Activated CD8-positive, alpha-beta T cell treated with anti-CD3 and anti-CD28 coated beads, Interleukin-2, amount 10 ng/mL, durations not matched to agents 7 days and 5 days (primary cell): Measurements from ENCODE around the gene TIE1. TPM values are rescaled to one million over a fixed set of nuclear protein-coding genes. Genes with fewer than 3 reads are reported as not detected.

Source experiments
- ATAC-seq: fragments of 150-1000 bp; cut with Tn5 transposase; one replicate; pipeline ENCODE4 v1.10.0; 2021; ENCODE audit warnings: moderate library complexity
- CTCF ChIA-PET: fragments of 350-600 bp; sonication (Branson Sonifier 250); formaldehyde crosslinking; loops from one replicate; lab custom pipeline; 2021; ENCODE audit warnings: antibody characterized with exemption; lab: Charles Lee
- POLR2A ChIA-PET: fragments of 350-600 bp; sonication (Branson Sonifier 250); formaldehyde crosslinking; loops from one replicate; lab custom pipeline; 2021; ENCODE audit warnings: antibody characterized with exemption; lab: Charles Lee
- DNase-seq: peaks from one replicate; pipeline ENCODE4 v3.0.0-alpha.2; 2020
- H3K27ac Mint-ChIP-seq: one replicate; pipeline ENCODE4 v1.8.0; 2021; ENCODE audit warnings: mild to moderate bottlenecking, mixed read lengths
- H3K27me3 Mint-ChIP-seq: one replicate; pipeline ENCODE4 v1.8.0; 2021; ENCODE audit warnings: low read depth, mixed read lengths
- H3K36me3 Mint-ChIP-seq: one replicate; pipeline ENCODE4 v1.8.0; 2021; ENCODE audit warnings: low read depth, mixed read lengths
- H3K4me1 Mint-ChIP-seq: one replicate; pipeline ENCODE4 v1.8.0; 2021; ENCODE audit warnings: low read depth, mixed read lengths
- H3K4me3 Mint-ChIP-seq: one replicate; pipeline ENCODE4 v1.8.0; 2021; ENCODE audit warnings: mild to moderate bottlenecking, mixed read lengths
- H3K9me3 Mint-ChIP-seq: one replicate; pipeline ENCODE4 v1.8.0; 2022; ENCODE audit warnings: mixed read lengths; ENCODE audit not compliant: insufficient read depth
- microRNA-seq: library from miRNA; unstranded; fragments of <30 nt; microRNA quantifications from one replicate; pipeline ENCODE4 v1.2.0, GENCODE V29; 2022
- total RNA-seq, 2 experiments: library from RNA; stranded (reverse); gene quantifications; one replicate each; pipeline ENCODE4 v1.2.3, GENCODE V29; 2021

The TIE1 gene
- total RNA-seq, 2 experiments from 2014 or later = 0.53 to 1.3 TPM

DNA sequence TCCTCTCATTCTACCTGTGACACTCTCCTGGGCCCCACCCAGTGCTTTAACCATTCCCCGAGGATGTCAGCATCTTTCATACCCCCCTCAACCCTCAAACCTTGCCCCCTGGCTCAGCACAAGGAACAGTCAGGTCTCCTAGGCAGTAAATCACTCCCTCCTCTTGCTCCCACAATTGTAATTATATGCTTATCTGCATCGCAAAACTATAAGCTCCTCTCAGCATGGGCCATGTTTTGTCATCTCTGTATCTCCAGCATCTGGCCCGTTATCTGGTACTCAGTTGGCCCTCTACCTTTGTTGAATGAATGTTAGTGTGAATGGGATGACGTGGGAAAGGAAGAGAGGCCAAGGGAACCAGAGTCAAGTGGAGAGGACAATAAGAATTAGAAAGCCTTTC lies 69.8 kb downstream of the TIE1 start:
- peaks cover 21% of the 10 kb centered on the region for H3K36me3 Mint-ChIP-seq
- no peak for DNase-seq
- ChIA-PET CTCF (no interaction called here), POLR2A (interaction anchor here (0.6 kb wide), 1 partner anchor 198 kb away, joined by 3 read pairs; the partner anchor contains the start of genes CFAP57 and EBNA1BP2)
- peaks cover 22% of the 10 kb centered on the region for H3K4me1 Mint-ChIP-seq
- ATAC-seq = no peak
- no peak overlapping the region for H3K27ac Mint-ChIP-seq
- no peaks in the 10 kb centered on the region for H3K27me3 Mint-ChIP-seq
- H3K4me3 Mint-ChIP-seq = no peak overlapping the region
- no peaks in the 10 kb centered on the region for H3K9me3 Mint-ChIP-seq

DNA sequence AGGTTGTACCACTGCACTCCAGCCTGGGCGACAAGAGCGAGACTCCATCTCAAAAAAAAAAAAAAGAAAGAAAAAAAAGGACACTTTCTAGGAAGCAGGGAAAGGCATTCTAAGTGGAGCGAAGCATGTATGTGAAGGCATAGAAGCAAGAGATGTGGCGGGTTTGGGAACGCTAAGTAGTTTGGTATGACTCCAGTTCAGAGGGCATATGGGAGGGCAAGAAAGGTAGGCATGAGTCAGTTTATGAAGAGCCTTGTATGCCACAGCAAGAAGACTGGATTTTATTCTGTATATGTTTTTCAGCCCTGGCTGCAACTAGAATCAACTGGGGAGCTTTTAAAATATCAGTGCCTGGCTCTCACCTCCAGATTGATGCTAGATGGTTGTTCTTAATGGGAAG lies 71.4 kb downstream of the TIE1 start:
- Mint-ChIP-seq H3K27ac (no peak overlapping the region), H3K27me3 (no peaks in the 10 kb centered on the region), H3K36me3 (peaks cover 11% of the 10 kb centered on the region), H3K4me1 (peaks cover 12% of the 10 kb centered on the region), H3K4me3 (no peak overlapping the region), H3K9me3 (no peaks in the 10 kb centered on the region)
- POLR2A ChIA-PET = no interaction called here
- CTCF ChIA-PET = no interaction called here
- DNase-seq (no peak), ATAC-seq (no peak)

Small RNAs within 50 kb of the gene (microRNA-seq; reads per million reads assigned to microRNA genes)
- gene MIR6734 = 3.4 reads per million

Other genes starting within 250 kb of the TIE1 start
- gene EBNA1BP2, start 128.7 kb upstream of the TIE1 start, total RNA-seq = 10 to 100 TPM; 58.8 to 59.0 TPM
- gene CFAP57, start 128.7 kb upstream of the TIE1 start, total RNA-seq = not detected
- gene TMEM125, start 31.0 kb upstream of the TIE1 start, total RNA-seq = not detected
- not detected for gene C1orf210, start 15.4 kb upstream of the TIE1 start, total RNA-seq
- not detected for gene MPL, start 36.8 kb downstream of the TIE1 start, total RNA-seq
- 100 to 1,000 TPM; 214 to 232 TPM for gene CDC20, start 58.0 kb downstream of the TIE1 start, total RNA-seq
- 10 to 100 TPM; 69.6 to 71.0 TPM for gene ELOVL1, start 67.0 kb downstream of the TIE1 start, total RNA-seq
- 10 to 100 TPM; 33.1 to 35.1 TPM for gene MED8, start 88.8 kb downstream of the TIE1 start, total RNA-seq
- gene SZT2, start 88.9 kb downstream of the TIE1 start, total RNA-seq = 10 to 100 TPM; 57.2 to 58.3 TPM
- gene HYI, start 152.9 kb downstream of the TIE1 start, total RNA-seq = 1 to 10 TPM; 8.4 to 9.5 TPM
- gene PTPRF, start 229.9 kb downstream of the TIE1 start, total RNA-seq = under 1 TPM; 0.61 to 0.65 TPM